Gastroesophageal sphincter (tissue), 3 donors: ENCODE results near the gene RAD52.

Source experiments
- POLR2A ChIP-seq, 2 donors: fragments of 450-650 bp; IDR thresholded peaks; one replicate each; pipeline ENCODE4 v1.6.1; 2017; ENCODE audit warnings: antibody characterized with exemption in 2 of 2, mild to moderate bottlenecking in 2 of 2, moderate library complexity in 1 of 2
- POLR2AphosphoS5 ChIP-seq: sonication (generic); formaldehyde crosslinking; IDR thresholded peaks from one replicate; pipeline ENCODE4 v1.6.1; 2017; ENCODE audit warnings: antibody characterized with exemption
- TF ChIP-seq, protein P1 (sequence below), 4 experiments: fragments of 200-600 bp in 2 of 4; fragments of 450-650 bp in 2 of 4; sonication (generic) in 1 of 4; IDR thresholded peaks; one replicate each; pipeline ENCODE4 v1.5.1; 2017 to 2019; ENCODE audit warnings: antibody characterized with exemption in 4 of 4, mild to moderate bottlenecking in 2 of 4, moderate library complexity in 2 of 4

GRCh38 chr12:976644-977043 lies 27.1 kb upstream of the RAD52 start:
- TF ChIP-seq POLR2AphosphoS5 (no peak), POLR2A (IDR thresholded peaks at IDR 0.05) (no peak)
- TF ChIP-seq, protein P1, sequence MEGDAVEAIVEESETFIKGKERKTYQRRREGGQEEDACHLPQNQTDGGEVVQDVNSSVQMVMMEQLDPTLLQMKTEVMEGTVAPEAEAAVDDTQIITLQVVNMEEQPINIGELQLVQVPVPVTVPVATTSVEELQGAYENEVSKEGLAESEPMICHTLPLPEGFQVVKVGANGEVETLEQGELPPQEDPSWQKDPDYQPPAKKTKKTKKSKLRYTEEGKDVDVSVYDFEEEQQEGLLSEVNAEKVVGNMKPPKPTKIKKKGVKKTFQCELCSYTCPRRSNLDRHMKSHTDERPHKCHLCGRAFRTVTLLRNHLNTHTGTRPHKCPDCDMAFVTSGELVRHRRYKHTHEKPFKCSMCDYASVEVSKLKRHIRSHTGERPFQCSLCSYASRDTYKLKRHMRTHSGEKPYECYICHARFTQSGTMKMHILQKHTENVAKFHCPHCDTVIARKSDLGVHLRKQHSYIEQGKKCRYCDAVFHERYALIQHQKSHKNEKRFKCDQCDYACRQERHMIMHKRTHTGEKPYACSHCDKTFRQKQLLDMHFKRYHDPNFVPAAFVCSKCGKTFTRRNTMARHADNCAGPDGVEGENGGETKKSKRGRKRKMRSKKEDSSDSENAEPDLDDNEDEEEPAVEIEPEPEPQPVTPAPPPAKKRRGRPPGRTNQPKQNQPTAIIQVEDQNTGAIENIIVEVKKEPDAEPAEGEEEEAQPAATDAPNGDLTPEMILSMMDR (IDR thresholded peaks at IDR 0.05) = no peak
